HCT116 (cell line): ENCODE data around the gene PHACTR1.

Experiments
- CEBPB ChIP-seq: IDR thresholded peaks from 2 replicates; pipeline ENCODE4 v1.6.1; 2012; ENCODE audit warnings: low read depth
- EZH2 ChIP-seq: fragments of 200-600 bp; sonication (generic); IDR thresholded peaks from 2 replicates; pipeline ENCODE4 v1.6.1; 2017; ENCODE audit warnings: antibody characterized with exemption, mixed run types
- JUND ChIP-seq: IDR thresholded peaks from 2 replicates; pipeline ENCODE4 v1.6.1; 2012
- POLR2AphosphoS5 ChIP-seq: IDR thresholded peaks from 2 replicates; pipeline ENCODE4 v1.6.1; 2011; ENCODE audit warnings: mild to moderate bottlenecking, low read depth, low read length, moderate library complexity
- SP1 ChIP-seq: IDR thresholded peaks from 2 replicates; pipeline ENCODE4 v1.6.1; 2012; ENCODE audit warnings: low read depth
- SRF ChIP-seq: IDR thresholded peaks from 2 replicates; pipeline ENCODE4 v1.6.1; 2012; ENCODE audit warnings: low read depth
- TCF7L2 ChIP-seq: IDR thresholded peaks from 2 replicates; pipeline ENCODE4 v1.7.0; 2011; ENCODE audit warnings: borderline replicate concordance, inconsistent platforms; ENCODE audit not compliant: insufficient read depth, insufficient read length; ENCODE audit errors: extremely low read depth
- ZNF274 ChIP-seq: fragments of 200-500 bp; sonication (Bioruptor generic); IDR thresholded peaks from 2 replicates; pipeline ENCODE4 v1.6.1; 2014; ENCODE audit warnings: mild to moderate bottlenecking, low read depth, low read length, inconsistent platforms
- TF ChIP-seq, protein P1 (sequence below), 3 experiments: fragments of 200-600 bp in 1 of 3; sonication (generic) in 1 of 3; IDR thresholded peaks in 2 of 3; conservative IDR thresholded peaks in 1 of 3; 2 replicates each; pipeline ENCODE4 v1.5.1; 2012 to 2017; ENCODE audit warnings: low read depth in 2 of 3, low read length in 2 of 3, antibody characterized with exemption in 1 of 3, borderline replicate concordance in 1 of 3, control low read depth in 1 of 3, mild to moderate bottlenecking in 1 of 3, mixed read lengths in 1 of 3, mixed run types in 1 of 3, moderate library complexity in 1 of 3; ENCODE audit not compliant: insufficient read depth in 1 of 3
- TF ChIP-seq, protein P2 (sequence below): IDR thresholded peaks from 2 replicates; pipeline ENCODE4 v1.6.1; 2012

DNA sequence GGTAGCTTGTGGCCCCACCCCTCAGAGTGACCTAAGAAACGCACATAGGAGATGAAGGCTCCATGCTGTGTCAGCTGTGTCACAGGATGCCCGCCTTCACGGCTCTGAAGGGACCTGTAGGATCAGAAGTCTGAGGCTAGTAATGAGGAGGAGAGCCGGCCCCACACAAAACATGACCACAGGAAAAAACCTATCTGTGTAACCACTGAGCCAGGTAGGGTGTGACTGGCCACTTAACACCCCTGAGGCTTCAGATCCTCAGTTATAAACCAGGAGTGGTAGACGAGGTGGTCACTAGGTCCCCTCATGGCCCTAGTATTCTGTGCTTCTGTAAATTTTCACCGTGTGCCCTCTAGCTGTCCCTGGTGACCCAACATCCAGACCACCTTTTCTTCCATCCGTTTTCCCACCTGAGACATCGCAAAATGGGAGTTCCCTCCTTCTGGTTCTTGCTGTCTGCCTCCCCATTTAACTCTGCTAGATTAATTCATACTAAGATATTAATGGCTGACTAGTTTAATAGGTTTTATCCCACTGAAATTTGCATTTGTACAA lies 558.9 kb downstream of the PHACTR1 start:
- TF ChIP-seq, protein P1, sequence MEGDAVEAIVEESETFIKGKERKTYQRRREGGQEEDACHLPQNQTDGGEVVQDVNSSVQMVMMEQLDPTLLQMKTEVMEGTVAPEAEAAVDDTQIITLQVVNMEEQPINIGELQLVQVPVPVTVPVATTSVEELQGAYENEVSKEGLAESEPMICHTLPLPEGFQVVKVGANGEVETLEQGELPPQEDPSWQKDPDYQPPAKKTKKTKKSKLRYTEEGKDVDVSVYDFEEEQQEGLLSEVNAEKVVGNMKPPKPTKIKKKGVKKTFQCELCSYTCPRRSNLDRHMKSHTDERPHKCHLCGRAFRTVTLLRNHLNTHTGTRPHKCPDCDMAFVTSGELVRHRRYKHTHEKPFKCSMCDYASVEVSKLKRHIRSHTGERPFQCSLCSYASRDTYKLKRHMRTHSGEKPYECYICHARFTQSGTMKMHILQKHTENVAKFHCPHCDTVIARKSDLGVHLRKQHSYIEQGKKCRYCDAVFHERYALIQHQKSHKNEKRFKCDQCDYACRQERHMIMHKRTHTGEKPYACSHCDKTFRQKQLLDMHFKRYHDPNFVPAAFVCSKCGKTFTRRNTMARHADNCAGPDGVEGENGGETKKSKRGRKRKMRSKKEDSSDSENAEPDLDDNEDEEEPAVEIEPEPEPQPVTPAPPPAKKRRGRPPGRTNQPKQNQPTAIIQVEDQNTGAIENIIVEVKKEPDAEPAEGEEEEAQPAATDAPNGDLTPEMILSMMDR (IDR thresholded peaks at IDR 0.05 in 2 of 3, conservative IDR thresholded peaks at IDR 0.05 in 1 of 3; ENCODE audit: borderline replicate concordance in 1 of 3, insufficient read depth in 1 of 3, low read depth in 2 of 3, low read length in 2 of 3): no peak
- TF ChIP-seq EZH2 (no peak), JUND (no peak), SRF (no peak), ZNF274 (no peak), SP1 (no peak), CEBPB (no peak), POLR2AphosphoS5 (no peak), TCF7L2 (no peak)
- TF ChIP-seq, protein P2, sequence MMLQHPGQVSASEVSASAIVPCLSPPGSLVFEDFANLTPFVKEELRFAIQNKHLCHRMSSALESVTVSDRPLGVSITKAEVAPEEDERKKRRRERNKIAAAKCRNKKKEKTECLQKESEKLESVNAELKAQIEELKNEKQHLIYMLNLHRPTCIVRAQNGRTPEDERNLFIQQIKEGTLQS: no peak
